IMR-90 (cell line): Measurements from ENCODE around the gene BST1. TPM values are rescaled to one million over a fixed set of nuclear protein-coding genes. Genes with fewer than 3 reads are reported as not detected.

Experiments
- ATAC-seq: fragments of 200-7000 bp; cut with Tn5 transposase; 2 replicates; pipeline ENCODE4 v1.9.1; 2020; ENCODE audit warnings: low read depth, mild to moderate bottlenecking, moderate library complexity
- BruUV-seq: library from RNA; stranded (reverse); fragments of 400-500 nt; replicated peaks from 2 replicates; lab custom pipeline; 2021; lab: Mats Ljungman, UMichigan
- CTCF ChIA-PET: fragments of 300-600 bp; formaldehyde crosslinking; extraction: SDS; loops from one replicate; lab custom pipeline; 2021; ENCODE audit warnings: antibody characterized with exemption; lab: Yijun Ruan, JAX
- POLR2A ChIA-PET: fragments of 300-600 bp; sonication (Branson Sonifier 250); formaldehyde crosslinking; loops from one replicate; lab custom pipeline; 2022; ENCODE audit warnings: antibody characterized with exemption; ENCODE audit not compliant: unreplicated experiment; lab: Charles Lee
- DNase-seq: peaks from one replicate; pipeline ENCODE4 v3.0.0; 2013
- H2AFZ ChIP-seq: replicated peaks from 2 replicates; pipeline ENCODE3; 2013; ENCODE audit warnings: low read length, mild to moderate bottlenecking; ENCODE audit not compliant: poor library complexity
- H2AK5ac ChIP-seq: 2 replicates; pipeline ENCODE4 v1.6.1; 2013; ENCODE audit warnings: low read depth, low read length, inconsistent platforms
- H2AK9ac ChIP-seq: replicated peaks from 2 replicates; pipeline ENCODE3; 2013; ENCODE audit warnings: mild to moderate bottlenecking, low read depth, low read length, moderate library complexity; ENCODE audit not compliant: poor library complexity
- H2BK120ac ChIP-seq: 2 replicates; pipeline ENCODE4 v1.6.1; 2013; ENCODE audit warnings: low read depth, low read length, inconsistent platforms
- H2BK15ac ChIP-seq: 3 replicates; pipeline ENCODE4 v1.6.1; 2013; ENCODE audit warnings: low read depth, low read length, inconsistent platforms
- H2BK20ac ChIP-seq: 2 replicates; pipeline ENCODE4 v1.6.1; 2013; ENCODE audit warnings: low read depth, mild to moderate bottlenecking, inconsistent platforms, low read length, moderate library complexity
- H2BK5ac ChIP-seq: 2 replicates; pipeline ENCODE4 v1.6.1; 2013; ENCODE audit warnings: mild to moderate bottlenecking, low read depth, low read length, inconsistent platforms; ENCODE audit not compliant: poor library complexity, severe bottlenecking
- H3K14ac ChIP-seq: replicated peaks from 2 replicates; pipeline ENCODE4 v1.6.1; 2013; ENCODE audit warnings: low read depth, low read length, inconsistent platforms
- H3K18ac ChIP-seq: 2 replicates; pipeline ENCODE4 v1.6.1; 2013; ENCODE audit warnings: low read depth, low read length, control low read depth
- H3K23ac ChIP-seq: 2 replicates; pipeline ENCODE4 v1.6.1; 2013; ENCODE audit warnings: low read depth, low read length, inconsistent platforms
- H3K27ac ChIP-seq: 2 replicates; pipeline ENCODE4 v1.5.1; 2013; ENCODE audit warnings: mild to moderate bottlenecking, control low read depth, low read length; ENCODE audit not compliant: insufficient read depth
- H3K27me3 ChIP-seq: 2 replicates; pipeline ENCODE4 v1.6.1; 2013; ENCODE audit warnings: low read length; ENCODE audit not compliant: control insufficient read depth, insufficient read depth
- H3K36me3 ChIP-seq: 2 replicates; pipeline ENCODE4 v1.6.1; 2013; ENCODE audit warnings: low read length, mixed read lengths; ENCODE audit not compliant: control insufficient read depth, insufficient read depth
- H3K4ac ChIP-seq: 2 replicates; pipeline ENCODE4 v1.6.1; 2013; ENCODE audit warnings: low read depth, low read length, inconsistent platforms
- H3K4me1 ChIP-seq: 2 replicates; pipeline ENCODE4 v1.6.1; 2013; ENCODE audit warnings: low read length, mixed read lengths; ENCODE audit not compliant: control insufficient read depth, insufficient read depth
- H3K4me2 ChIP-seq: 2 replicates; pipeline ENCODE4 v1.6.1; 2013; ENCODE audit warnings: low read depth, mild to moderate bottlenecking, control low read depth, low read length, moderate library complexity
- H3K4me3 ChIP-seq: 2 replicates; pipeline ENCODE4 v1.5.1; 2013; ENCODE audit warnings: low read depth, mild to moderate bottlenecking, control low read depth, low read length, moderate library complexity; ENCODE audit not compliant: insufficient read depth
- H3K56ac ChIP-seq: 2 replicates; pipeline ENCODE4 v1.6.1; 2013; ENCODE audit warnings: low read length, inconsistent platforms; ENCODE audit not compliant: insufficient read depth; ENCODE audit errors: extremely low read depth
- H3K79me1 ChIP-seq, 2 experiments: 2 replicates each; pipeline ENCODE4 v1.6.1; 2013; ENCODE audit warnings: low read length in 2 of 2, inconsistent platforms in 1 of 2, low read depth in 1 of 2
- H3K9ac ChIP-seq: 2 replicates; pipeline ENCODE4 v1.6.1; 2013; ENCODE audit warnings: low read depth, low read length, control low read depth
- H3K9me1 ChIP-seq: 2 replicates; pipeline ENCODE4 v1.6.1; 2013; ENCODE audit warnings: low read length, inconsistent platforms; ENCODE audit not compliant: insufficient read depth
- H3K9me3 ChIP-seq: 2 replicates; pipeline ENCODE4 v1.6.1; 2013; ENCODE audit warnings: low read length; ENCODE audit not compliant: control insufficient read depth, insufficient read depth
- H4K20me1 ChIP-seq: 2 replicates; pipeline ENCODE4 v1.6.1; 2013; ENCODE audit warnings: low read length, inconsistent platforms; ENCODE audit not compliant: insufficient read depth
- H4K5ac ChIP-seq: 2 replicates; pipeline ENCODE4 v1.6.1; 2013; ENCODE audit warnings: mild to moderate bottlenecking, low read depth, low read length, control low read depth
- H4K8ac ChIP-seq, 2 experiments: 2 replicates each; pipeline ENCODE4 v1.6.1; 2013; ENCODE audit warnings: low read depth in 2 of 2, low read length in 2 of 2, control low read depth in 1 of 2, inconsistent platforms in 1 of 2
- H4K91ac ChIP-seq: 2 replicates; pipeline ENCODE4 v1.6.1; 2013; ENCODE audit warnings: low read depth, low read length, inconsistent platforms; ENCODE audit not compliant: insufficient read depth
- BHLHE40 ChIP-seq: fragments of 150-350 bp; IDR thresholded peaks from 2 replicates; pipeline ENCODE4 v1.6.1; 2016; ENCODE audit warnings: mild to moderate bottlenecking, low read depth, low read length
- CEBPB ChIP-seq: IDR thresholded peaks from 2 replicates; pipeline ENCODE4 v1.6.1; 2012; ENCODE audit warnings: low read depth, low read length, improper control_type of control experiment
- CHD1 ChIP-seq: IDR thresholded peaks from 2 replicates; pipeline ENCODE4 v1.6.1; 2012; ENCODE audit warnings: low read depth, low read length, improper control_type of control experiment
- MXI1 ChIP-seq: IDR thresholded peaks from 2 replicates; pipeline ENCODE4 v1.6.1; 2012; ENCODE audit warnings: low read depth, mild to moderate bottlenecking, low read length, moderate library complexity, borderline replicate concordance
- NFE2L2 ChIP-seq: fragments of 150-350 bp; IDR thresholded peaks from 2 replicates; pipeline ENCODE4 v1.6.1; 2016; ENCODE audit warnings: low read depth, mild to moderate bottlenecking, low read length
- POLR2A ChIP-seq: IDR thresholded peaks from 2 replicates; pipeline ENCODE4 v1.6.1; 2012; ENCODE audit warnings: mild to moderate bottlenecking, low read depth, low read length
- RAD21 ChIP-seq: IDR thresholded peaks from 2 replicates; pipeline ENCODE4 v1.6.1; 2012; ENCODE audit warnings: low read length, improper control_type of control experiment
- RCOR1 ChIP-seq: IDR thresholded peaks from 2 replicates; pipeline ENCODE4 v1.6.1; 2012; ENCODE audit warnings: mild to moderate bottlenecking, low read length, improper control_type of control experiment; ENCODE audit not compliant: insufficient replicate concordance
- RFX5 ChIP-seq: IDR thresholded peaks from 2 replicates; pipeline ENCODE4 v1.8.0; 2012; ENCODE audit warnings: low read depth, mild to moderate bottlenecking, low read length, moderate library complexity
- SMC3 ChIP-seq: fragments of 150-350 bp; IDR thresholded peaks from 2 replicates; pipeline ENCODE4 v1.6.1; 2016; ENCODE audit warnings: low read depth, mild to moderate bottlenecking, antibody characterized with exemption, low read length, moderate library complexity
- WGBS, 2 experiments: methylation state at CpG; one replicate each; pipeline versions ENCODE4 v1.1.5 to v1.1.7; 2013; ENCODE audit warnings: missing lambda C conversion rate in 2 of 2; ENCODE audit not compliant: insufficient read length in 1 of 2; ENCODE audit errors: extremely low coverage in 2 of 2; 5-methylcytosine and 5-hydroxymethylcytosine counted together
- dilution Hi-C: fragments of 300-500 bp; cut with HindIII; formaldehyde crosslinking; loops from one replicate; pipeline ENCODE4 v1.14.3; 2018; ENCODE audit warnings: low sequenced_read_pairs; ENCODE audit not compliant: unreplicated experiment
- in situ Hi-C: fragments of 300-500 bp; cut with MboI; formaldehyde crosslinking; loops from 3 replicates; pipeline ENCODE4 v1.14.3; 2019; ENCODE audit warnings: low sequenced_read_pairs, inconsistent platforms, mixed read lengths
- intact Hi-C: fragments of 100-400 bp; cut with micrococcal nuclease; formaldehyde crosslinking; loops from 2 replicates; pipeline ENCODE4 v1.10.0; 2022
- polyA plus RNA-seq, 3 experiments: library from polyadenylated mRNA; depleted of rRNA; stranded (reverse); fragments of >200 nt; gene quantifications; 2 replicates each; pipeline ENCODE4 v1.2.3, GENCODE V29; 2012; ENCODE audit warnings: low replicate concordance in 1 of 3
- total RNA-seq: library from RNA; depleted of rRNA; stranded (reverse); fragments of >200 nt; gene quantifications from 2 replicates; pipeline ENCODE4 v1.2.3, GENCODE V29; 2012
- TF ChIP-seq, protein P1 (sequence below): conservative IDR thresholded peaks from 2 replicates; pipeline ENCODE4 v1.5.1; 2012; ENCODE audit warnings: mild to moderate bottlenecking, low read depth, low read length, improper control_type of control experiment
- TF ChIP-seq, protein P2 (sequence below): fragments of 150-350 bp; IDR thresholded peaks from 2 replicates; pipeline ENCODE4 v1.6.1; 2017; ENCODE audit warnings: mild to moderate bottlenecking, antibody characterized with exemption, low read length, low read depth

BST1 gene
- total and polyA plus RNA-seq, 2 of the 4 experiments (the other 2 are of a cell fraction): 6.6 to 11.1 TPM

DNA sequence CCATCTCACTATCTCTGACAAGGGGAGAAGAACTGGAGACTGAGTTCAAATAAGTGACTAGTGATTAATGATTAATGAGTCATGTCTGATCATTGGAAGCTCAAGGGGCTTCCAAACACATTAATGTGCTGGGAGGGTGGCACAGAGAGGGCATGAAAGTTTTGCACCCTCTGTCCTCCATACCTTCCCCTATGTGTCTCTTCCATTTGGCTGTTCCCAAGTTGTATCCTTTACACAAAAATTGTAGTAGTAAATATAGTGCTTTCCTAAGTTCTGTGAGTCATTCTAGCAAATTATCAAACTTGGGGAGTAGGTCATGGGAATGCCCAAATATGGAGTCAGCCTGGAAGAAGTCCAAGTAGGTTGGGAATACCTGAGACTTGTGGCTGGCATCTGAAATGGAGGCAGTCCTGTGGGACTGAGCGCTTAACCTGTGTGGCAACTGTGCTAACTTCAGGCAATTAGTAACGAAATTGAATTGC, 25.3 kb upstream of the BST1 start:
- TF ChIP-seq CEBPB: no peak
- TF ChIP-seq SMC3: no peak
- no peak for TF ChIP-seq NFE2L2
- TF ChIP-seq, protein P1, sequence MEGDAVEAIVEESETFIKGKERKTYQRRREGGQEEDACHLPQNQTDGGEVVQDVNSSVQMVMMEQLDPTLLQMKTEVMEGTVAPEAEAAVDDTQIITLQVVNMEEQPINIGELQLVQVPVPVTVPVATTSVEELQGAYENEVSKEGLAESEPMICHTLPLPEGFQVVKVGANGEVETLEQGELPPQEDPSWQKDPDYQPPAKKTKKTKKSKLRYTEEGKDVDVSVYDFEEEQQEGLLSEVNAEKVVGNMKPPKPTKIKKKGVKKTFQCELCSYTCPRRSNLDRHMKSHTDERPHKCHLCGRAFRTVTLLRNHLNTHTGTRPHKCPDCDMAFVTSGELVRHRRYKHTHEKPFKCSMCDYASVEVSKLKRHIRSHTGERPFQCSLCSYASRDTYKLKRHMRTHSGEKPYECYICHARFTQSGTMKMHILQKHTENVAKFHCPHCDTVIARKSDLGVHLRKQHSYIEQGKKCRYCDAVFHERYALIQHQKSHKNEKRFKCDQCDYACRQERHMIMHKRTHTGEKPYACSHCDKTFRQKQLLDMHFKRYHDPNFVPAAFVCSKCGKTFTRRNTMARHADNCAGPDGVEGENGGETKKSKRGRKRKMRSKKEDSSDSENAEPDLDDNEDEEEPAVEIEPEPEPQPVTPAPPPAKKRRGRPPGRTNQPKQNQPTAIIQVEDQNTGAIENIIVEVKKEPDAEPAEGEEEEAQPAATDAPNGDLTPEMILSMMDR: no peak
- no peak for TF ChIP-seq MXI1
- TF ChIP-seq CHD1: no peak
- TF ChIP-seq POLR2A: no peak
- no peak for TF ChIP-seq RAD21
- TF ChIP-seq, protein P2, sequence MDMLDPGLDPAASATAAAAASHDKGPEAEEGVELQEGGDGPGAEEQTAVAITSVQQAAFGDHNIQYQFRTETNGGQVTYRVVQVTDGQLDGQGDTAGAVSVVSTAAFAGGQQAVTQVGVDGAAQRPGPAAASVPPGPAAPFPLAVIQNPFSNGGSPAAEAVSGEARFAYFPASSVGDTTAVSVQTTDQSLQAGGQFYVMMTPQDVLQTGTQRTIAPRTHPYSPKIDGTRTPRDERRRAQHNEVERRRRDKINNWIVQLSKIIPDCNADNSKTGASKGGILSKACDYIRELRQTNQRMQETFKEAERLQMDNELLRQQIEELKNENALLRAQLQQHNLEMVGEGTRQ: no peak
- no peak for TF ChIP-seq BHLHE40
- no peak for TF ChIP-seq RCOR1
- no peak for TF ChIP-seq RFX5
- H3K4me2 ChIP-seq: peak overlapping the region; percentile 75
- dilution Hi-C loops (no loop called here), in situ Hi-C loops (loop anchor here (25.0 kb wide), 1 partner anchor 665 kb away; the partner anchor contains the start of gene CPEB2), intact Hi-C loops (no loop called here)
- 100% methylated on average over 1 of the region's 2 CpGs; no CpG with 5 or more reads in 1 of the 2 experiments for WGBS, 2 experiments
- peak overlapping the region in 1 of 2 experiments; percentile 71; a peak in 2 of 4 replicates for H4K8ac ChIP-seq
- no peaks in the 10 kb centered on the region for H4K20me1 ChIP-seq
- peaks cover 7% of the 10 kb centered on the region for H3K9me1 ChIP-seq
- ATAC-seq (no peak), DNase-seq (peak; percentile 48)
- no peak overlapping the region for H3K56ac ChIP-seq
- H3K14ac ChIP-seq: peak overlapping the region; percentile 53; the same call in 1 of the 2 replicates
- 0 out of 2 replicates have a peak overlapping the region, but pooled peaks have one; percentile 37 for H2AK5ac ChIP-seq
- peaks cover 6% of the 10 kb centered on the region for H3K4me1 ChIP-seq
- peaks cover 7 to 31% of the 10 kb centered on the region in 2 experiments for H3K79me1 ChIP-seq
- no peak overlapping the region for H3K4me3 ChIP-seq
- H3K27ac ChIP-seq: no peak overlapping the region
- H4K5ac ChIP-seq: no peak overlapping the region; the same call in 1 of the 2 replicates
- H2BK15ac ChIP-seq: no peak overlapping the region; the same call in 2 of the 3 replicates
- no peak overlapping the region for H3K18ac ChIP-seq
- peak overlapping the region; percentile 37 for H2BK20ac ChIP-seq
- H3K9me3 ChIP-seq: no peaks in the 10 kb centered on the region
- CTCF ChIA-PET: interaction anchor here (0.6 kb wide), 1 partner anchor 11 kb away, joined by 4 read pairs; no protein-coding TSS in a partner anchor
- POLR2A ChIA-PET: no interaction called here
- no peak overlapping the region for H2AFZ ChIP-seq
- H3K27me3 ChIP-seq: no peaks in the 10 kb centered on the region
- no peaks in the 10 kb centered on the region for H3K36me3 ChIP-seq
- no TSS peak for BruUV-seq
- H2BK5ac ChIP-seq: peak overlapping the region; percentile 60
- H3K23ac ChIP-seq: peak overlapping the region; percentile 58; the same call in 1 of the 2 replicates
- H2AK9ac ChIP-seq: no peak overlapping the region
- peak overlapping the region; percentile 52; the same call in 1 of the 2 replicates for H3K4ac ChIP-seq
- H2BK120ac ChIP-seq: peak overlapping the region; percentile 30
- 0 out of 2 replicates have a peak overlapping the region, but pooled peaks have one; percentile 19 for H4K91ac ChIP-seq
- H3K9ac ChIP-seq: no peak overlapping the region
